Fibroblast of villous mesenchyme (primary cell): Measurements from ENCODE around the gene DNAI4. TPM values are rescaled to one million over a fixed set of nuclear protein-coding genes. Genes with fewer than 3 reads are reported as not detected.

Source experiments
- DNase-seq: peaks from one replicate; pipeline ENCODE4 v3.0.0-alpha.2; 2010; ENCODE audit warnings: low read depth
- H3K4me3 ChIP-seq: 2 replicates; pipeline ENCODE4 v1.5.1; 2011; ENCODE audit warnings: low read depth, mild to moderate bottlenecking, low read length
- total RNA-seq: library from RNA; depleted of rRNA; stranded (reverse); fragments of >200 nt; gene quantifications from 2 replicates; pipeline ENCODE4 v1.2.3, GENCODE V29; 2012
- TF ChIP-seq, protein P1 (sequence below): IDR thresholded peaks from 2 replicates; pipeline ENCODE4 v1.5.1; 2012; ENCODE audit warnings: low read depth, mild to moderate bottlenecking, low read length; ENCODE audit not compliant: insufficient read depth

Gene DNAI4
- total RNA-seq, 1 donor, result 9.9 TPM

DNA sequence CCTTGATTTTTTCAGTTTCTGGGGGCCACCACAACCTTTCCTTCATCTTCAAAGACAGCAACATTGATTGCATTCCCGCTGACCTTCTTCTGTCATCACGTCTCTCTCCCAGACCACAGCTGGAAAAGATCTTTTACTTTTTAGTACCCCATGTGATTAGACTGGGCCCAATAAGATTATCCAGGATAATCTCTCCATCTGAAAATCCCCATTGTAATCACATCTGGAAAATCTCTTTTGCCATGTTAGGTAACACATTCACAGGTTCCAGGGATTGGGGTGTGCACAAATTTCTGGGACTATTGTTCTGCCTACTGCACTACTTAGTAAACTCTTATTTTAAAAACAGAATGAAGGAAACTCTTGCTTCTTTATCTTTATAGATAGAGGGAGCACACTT is 76.5 kb downstream of the DNAI4 start:
- peak; percentile 4 for DNase-seq
- TF ChIP-seq, protein P1, sequence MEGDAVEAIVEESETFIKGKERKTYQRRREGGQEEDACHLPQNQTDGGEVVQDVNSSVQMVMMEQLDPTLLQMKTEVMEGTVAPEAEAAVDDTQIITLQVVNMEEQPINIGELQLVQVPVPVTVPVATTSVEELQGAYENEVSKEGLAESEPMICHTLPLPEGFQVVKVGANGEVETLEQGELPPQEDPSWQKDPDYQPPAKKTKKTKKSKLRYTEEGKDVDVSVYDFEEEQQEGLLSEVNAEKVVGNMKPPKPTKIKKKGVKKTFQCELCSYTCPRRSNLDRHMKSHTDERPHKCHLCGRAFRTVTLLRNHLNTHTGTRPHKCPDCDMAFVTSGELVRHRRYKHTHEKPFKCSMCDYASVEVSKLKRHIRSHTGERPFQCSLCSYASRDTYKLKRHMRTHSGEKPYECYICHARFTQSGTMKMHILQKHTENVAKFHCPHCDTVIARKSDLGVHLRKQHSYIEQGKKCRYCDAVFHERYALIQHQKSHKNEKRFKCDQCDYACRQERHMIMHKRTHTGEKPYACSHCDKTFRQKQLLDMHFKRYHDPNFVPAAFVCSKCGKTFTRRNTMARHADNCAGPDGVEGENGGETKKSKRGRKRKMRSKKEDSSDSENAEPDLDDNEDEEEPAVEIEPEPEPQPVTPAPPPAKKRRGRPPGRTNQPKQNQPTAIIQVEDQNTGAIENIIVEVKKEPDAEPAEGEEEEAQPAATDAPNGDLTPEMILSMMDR, result no peak
- no peak overlapping the region for H3K4me3 ChIP-seq

DNA sequence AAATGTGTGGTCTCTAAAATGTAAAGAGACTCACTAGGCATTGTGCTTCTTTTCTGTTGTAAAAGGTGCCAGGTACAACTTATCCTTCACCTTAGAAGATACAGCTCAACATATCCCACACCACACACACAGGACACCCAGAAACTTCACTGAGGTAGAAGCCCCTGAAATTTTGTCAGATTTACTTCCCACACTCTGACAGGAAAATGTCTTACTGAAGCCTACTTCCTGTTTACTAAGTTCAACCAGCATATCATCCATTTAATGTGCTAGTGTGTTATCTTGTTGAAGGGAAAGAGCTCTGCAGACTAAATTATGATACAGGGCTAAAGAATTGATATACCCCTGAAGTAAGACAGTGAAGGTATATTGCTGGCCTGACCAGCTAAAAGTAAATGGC is 83.7 kb downstream of the DNAI4 start:
- TF ChIP-seq, protein P1, result no peak
- no peak for DNase-seq
- no peak overlapping the region for H3K4me3 ChIP-seq

DNA sequence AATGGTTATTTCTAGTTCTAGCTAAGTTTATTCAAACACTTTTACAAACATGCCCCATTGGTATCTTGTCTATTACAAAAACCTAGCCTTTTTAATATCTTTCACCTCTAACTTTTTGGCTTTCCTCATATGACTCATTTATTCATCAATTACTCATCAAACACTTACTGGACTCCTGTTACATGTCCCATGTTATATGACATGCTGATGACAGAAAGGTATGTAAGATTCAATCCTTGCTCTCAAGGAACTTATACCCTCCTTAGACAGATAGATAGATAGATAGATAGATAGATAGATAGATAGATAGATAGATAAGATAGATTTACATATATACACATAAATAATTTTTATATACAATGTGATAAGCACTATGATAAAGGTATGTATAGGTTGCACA is 89.7 kb downstream of the DNAI4 start:
- TF ChIP-seq, protein P1, result no peak
- no peak for DNase-seq
- no peak overlapping the region for H3K4me3 ChIP-seq

DNA sequence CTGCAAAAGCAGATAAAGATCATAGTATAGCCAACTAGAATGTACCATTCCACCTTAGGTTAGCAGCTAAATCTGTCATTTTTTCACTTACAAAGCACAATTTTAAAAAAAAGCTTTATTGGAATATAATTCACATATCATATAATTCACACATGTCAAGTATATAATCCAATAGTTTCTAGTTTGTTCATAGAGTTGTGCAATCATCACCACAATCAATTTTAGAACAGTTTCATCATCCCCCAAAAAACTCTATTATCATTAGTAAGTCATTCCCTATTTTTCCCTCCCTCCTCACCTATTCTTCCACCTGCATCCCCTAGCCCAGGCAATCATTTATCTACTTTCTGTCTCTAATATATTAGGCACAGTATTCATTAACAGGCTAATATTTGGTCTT is 91.5 kb downstream of the DNAI4 start:
- TF ChIP-seq, protein P1, result no peak
- no peak overlapping the region for H3K4me3 ChIP-seq
- DNase-seq, result no peak

DNA sequence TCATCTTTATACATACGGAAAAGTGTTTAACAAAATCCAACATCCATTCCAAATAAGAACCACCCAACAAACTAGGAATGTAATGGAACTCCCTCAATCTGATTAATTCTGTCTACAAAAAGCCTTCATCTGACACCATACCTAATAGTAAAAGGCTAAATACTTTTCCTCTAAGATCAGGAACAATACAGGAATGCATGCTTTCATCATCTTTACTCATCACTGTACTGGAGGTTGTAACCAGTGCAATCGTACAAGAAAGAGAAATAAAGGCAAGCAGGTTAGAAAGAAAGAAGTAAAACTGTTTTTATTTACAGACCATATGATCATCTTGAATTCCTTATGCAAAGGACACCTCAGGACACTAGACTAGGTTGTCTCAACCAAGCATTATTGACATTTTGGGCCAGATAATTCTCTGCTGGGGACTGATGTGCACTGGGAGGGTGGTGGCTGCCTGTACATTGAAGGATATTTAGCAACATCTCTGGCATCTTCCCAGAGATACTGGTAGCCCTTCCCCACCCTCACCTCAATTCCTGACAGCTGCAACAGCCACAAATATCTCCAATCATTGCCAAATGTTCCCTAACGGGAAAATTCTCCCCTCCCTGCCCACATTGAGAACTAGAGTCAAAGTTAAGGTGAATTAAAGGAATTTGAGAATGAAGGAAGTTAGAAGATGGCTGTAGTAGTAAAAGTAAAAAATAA is 93.0 kb downstream of the DNAI4 start:
- DNase-seq, result no peak
- TF ChIP-seq, protein P1, result no peak
- H3K4me3 ChIP-seq, result no peak overlapping the region

DNA sequence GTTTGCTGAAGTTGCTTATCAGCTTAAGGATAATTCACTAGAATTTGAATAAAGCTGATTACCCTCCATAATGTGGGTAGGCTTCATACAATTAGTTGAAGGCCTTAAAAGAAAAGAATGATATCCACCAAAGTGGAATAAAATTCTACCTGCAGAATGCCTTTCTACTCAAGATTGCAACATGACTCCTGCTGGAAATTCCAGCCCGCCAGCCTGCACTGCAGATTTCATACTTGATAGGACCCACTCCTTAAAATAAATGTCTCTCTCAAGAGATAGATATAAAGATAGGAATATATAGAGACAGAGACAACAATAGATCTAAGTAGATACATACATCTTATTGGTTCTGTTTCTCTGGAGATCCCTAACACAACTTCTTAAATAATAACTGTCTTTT is 99.9 kb downstream of the DNAI4 start:
- TF ChIP-seq, protein P1, result no peak
- H3K4me3 ChIP-seq, result no peak overlapping the region
- no peak for DNase-seq
